GM12878 (cell line): ENCODE measurements around the gene RAC3. TPM values are rescaled to one million over a fixed set of nuclear protein-coding genes. Genes with fewer than 3 reads are reported as not detected.

Experiments used
- BCLAF1 ChIP-seq: fragments of 450-650 bp; IDR thresholded peaks from 2 replicates; pipeline ENCODE4 v1.6.1; 2017; ENCODE audit warnings: antibody characterized with exemption, mild to moderate bottlenecking, moderate library complexity
- CBX3 ChIP-seq: fragments of 200-600 bp; sonication (generic); IDR thresholded peaks from 2 replicates; pipeline ENCODE4 v1.6.1; 2016; ENCODE audit warnings: low read depth, borderline replicate concordance
- DPF2 ChIP-seq: fragments of 450-650 bp; IDR thresholded peaks from 2 replicates; pipeline ENCODE4 v1.6.1; 2017; ENCODE audit warnings: mild to moderate bottlenecking
- HDAC6 ChIP-seq: fragments of 200-600 bp; sonication (generic); IDR thresholded peaks from one replicate; pipeline ENCODE4 v1.8.0; 2017; ENCODE audit warnings: antibody characterized with exemption; ENCODE audit not compliant: unreplicated experiment
- KDM1A ChIP-seq: fragments of 200-600 bp; sonication (generic); IDR thresholded peaks from 2 replicates; pipeline ENCODE4 v1.6.1; 2016; ENCODE audit warnings: borderline replicate concordance
- POLR2AphosphoS5 ChIP-seq: IDR thresholded peaks from 2 replicates; pipeline ENCODE4 v1.6.1; 2011; ENCODE audit warnings: mild to moderate bottlenecking, low read length, inconsistent platforms
- RAD21 ChIP-seq: IDR thresholded peaks from 2 replicates; pipeline ENCODE4 v1.6.1; 2011; ENCODE audit warnings: mild to moderate bottlenecking, low read depth, low read length, moderate library complexity; ENCODE audit not compliant: insufficient read depth
- STAT3 ChIP-seq: IDR thresholded peaks from 2 replicates; pipeline ENCODE4 v1.6.1; 2011; ENCODE audit warnings: low read depth, low read length, improper control_type of control experiment
- TCF3 ChIP-seq: IDR thresholded peaks from 2 replicates; pipeline ENCODE4 v1.6.1; 2012; ENCODE audit warnings: low read depth, mild to moderate bottlenecking, low read length, borderline replicate concordance; ENCODE audit not compliant: insufficient read depth
- ZNF24 ChIP-seq: fragments of 450-650 bp; IDR thresholded peaks from 2 replicates; pipeline ENCODE4 v1.6.1; 2017; ENCODE audit warnings: antibody characterized with exemption, mild to moderate bottlenecking
- ZNF274 ChIP-seq: IDR thresholded peaks from one replicate; pipeline ENCODE4 v1.8.0; 2011; ENCODE audit not compliant: insufficient read length, insufficient read depth
- polyA plus RNA-seq, 11 experiments: library from polyadenylated mRNA; depleted of rRNA in 4 of 11; unstranded in 6 of 11; stranded (reverse) in 5 of 11; fragments of >200 nt; fragmentation: Nextera tagmentation in 4 of 11; fragmentation: Illumina TruSeq in 1 of 11; extraction: Ambion mirVana in 4 of 11; extraction: Trizol in 1 of 11; gene quantifications; 1 replicate in 1 of 11; 2 replicates in 10 of 11; pipeline versions ENCODE4 v1.2.1 to v1.2.3, GENCODE V29; 2011 to 2016; ENCODE audit warnings: inconsistent platforms in 2 of 11, missing spikeins in 2 of 11, low read depth in 1 of 11
- total RNA-seq, 4 experiments: library from RNA; depleted of rRNA in 3 of 4; stranded (reverse); fragments of >200 nt in 3 of 4; fragmentation: Illumina TruSeq in 1 of 4; extraction: Trizol in 1 of 4; gene quantifications; 2 replicates each; pipeline versions ENCODE4 v1.2.1 to v1.2.3, GENCODE V29; 2013 to 2021

The RAC3 gene
- total and polyA plus RNA-seq, 10 of the 15 experiments (the other 5 are each of a cell fraction or from before 2014, with no cell fraction given) = 0.11 to 32.9 (median 6.7) TPM

- no peak for TF ChIP-seq STAT3
- TF ChIP-seq DPF2 = no peak
- TF ChIP-seq TCF3 = no peak
- no peak for TF ChIP-seq ZNF24
- no peak for TF ChIP-seq ZNF274
- no peak for TF ChIP-seq CBX3
- no peak for TF ChIP-seq KDM1A
- no peak for TF ChIP-seq HDAC6
- TF ChIP-seq RAD21 = no peak
- no peak for TF ChIP-seq BCLAF1
- no peak for TF ChIP-seq POLR2AphosphoS5
- TF ChIP-seq, all 136 proteins: peak for 0
These were observed 35.2 kb upstream of the RAC3 start (continued) for GRCh38 chr17:81996232-81996756.
